Left cardiac atrium (tissue), 4 donors: ENCODE data around the gene LRMDA. TPM values are rescaled to one million over a fixed set of nuclear protein-coding genes. Genes with fewer than 3 reads are reported as not detected.

Source experiments
- ATAC-seq, 2 donors: fragments of 200-7000 bp; cut with Tn5 transposase; one replicate each; pipeline ENCODE4 v1.9.1; 2020; ENCODE audit warnings: mild to moderate bottlenecking in 2 of 2, moderate library complexity in 2 of 2
- DNase-seq: peaks from one replicate; pipeline ENCODE4 v3.0.0-alpha.2; 2020
- intact Hi-C, 2 donors: fragments of 100-400 bp; cut with DNase I; formaldehyde crosslinking; loops; one replicate each; pipeline versions ENCODE4 v1.14.1 to v1.15.1; 2022 to 2023
- total RNA-seq, 2 donors: library from RNA; stranded (reverse); fragmentation: NEBNext Ultra II Directional; extraction: Animal tissue kit (Norgen Biotek cat#: 25700); gene quantifications; one replicate each; pipeline ENCODE4 v1.2.1, GENCODE V29; 2021
- donor health status: DM: no; HTN: yes; CAD: no.
- donor health status: DM: no; HTN: yes; CAD: no; lungs with severe emphysema.
- donor health status: DM: yes; HTN: yes; CAD: no.
- donor health status: Dilated cardiomyopathy.

LRMDA gene
- total RNA-seq, 2 donors from 2014 or later = 40.6 to 57.8 TPM

DNA sequence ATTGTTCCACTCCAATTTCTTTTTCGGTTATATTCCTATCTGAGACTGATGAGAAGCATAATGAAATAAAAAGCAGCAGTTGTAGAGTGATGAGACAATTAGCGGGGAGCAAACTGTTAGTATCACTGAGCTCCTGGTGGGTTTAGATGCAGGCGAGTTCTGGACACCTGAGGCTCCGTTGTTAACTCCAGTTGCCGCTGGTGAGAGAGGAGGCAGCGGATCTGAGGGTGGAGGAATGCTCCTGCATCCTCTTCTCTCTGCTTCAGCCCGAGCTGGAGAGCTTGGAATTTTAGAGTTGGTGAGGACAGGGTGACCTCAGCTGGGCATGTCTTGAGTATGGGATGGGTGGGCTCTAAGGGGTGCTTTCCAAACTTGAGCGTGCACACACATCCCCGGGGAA lies 31.4 kb downstream of the LRMDA start:
- no peak for ATAC-seq
- intact Hi-C loops = no loop called here
- DNase-seq = no peak

DNA sequence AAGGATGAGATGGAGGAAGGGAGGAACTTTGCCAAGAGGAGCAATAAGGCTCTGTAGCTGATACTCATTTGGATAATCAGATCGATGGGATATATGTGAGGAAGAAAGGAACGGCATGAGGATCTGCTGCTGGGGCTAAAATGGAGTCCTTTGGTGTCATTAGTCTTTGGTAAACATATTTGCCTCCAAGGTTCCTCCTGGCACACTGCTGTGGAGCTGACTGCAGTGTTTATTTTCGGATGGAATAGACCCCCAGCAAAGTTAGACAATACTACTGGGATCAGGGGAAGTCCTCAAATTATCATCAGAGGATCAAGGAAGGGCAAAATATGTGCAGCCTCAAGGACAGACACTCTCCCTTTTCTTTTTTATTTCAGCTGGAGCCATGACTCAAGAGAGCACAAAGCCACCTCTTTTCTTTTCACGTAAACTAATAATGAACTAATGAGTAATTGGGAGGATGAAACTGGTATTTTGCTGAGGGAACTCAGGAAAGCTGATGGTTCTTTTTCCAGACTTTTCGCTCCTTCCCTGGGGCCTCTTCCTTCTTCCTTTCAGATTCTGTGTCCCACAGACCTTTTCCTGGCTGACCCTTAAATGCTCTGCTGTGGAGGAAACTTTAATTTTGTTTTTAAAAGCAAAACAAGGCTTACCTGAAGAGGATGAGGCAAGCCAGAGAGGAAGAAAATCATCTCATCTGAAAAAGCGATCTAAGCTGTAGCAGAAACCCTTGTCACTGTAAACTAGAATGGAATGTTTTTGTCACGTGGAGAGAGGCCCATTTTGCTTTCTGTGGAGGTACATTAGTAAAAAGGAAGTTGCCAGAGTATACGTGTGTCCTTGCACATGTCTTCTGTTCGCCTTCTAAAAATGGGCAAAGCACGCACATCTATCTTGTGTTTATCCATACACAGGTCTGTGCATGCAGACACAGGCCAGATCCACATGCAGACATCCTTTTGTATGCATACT lies 33.3 kb downstream of the LRMDA start:
- DNase-seq = no peak
- intact Hi-C loops = no loop called here
- ATAC-seq = no peak

- ATAC-seq (no peak), DNase-seq (no peak)
- intact Hi-C loops = no loop called here
Measured at GRCh38 chr10:75465450-75465827, 34.0 kb downstream of the LRMDA start.

DNA sequence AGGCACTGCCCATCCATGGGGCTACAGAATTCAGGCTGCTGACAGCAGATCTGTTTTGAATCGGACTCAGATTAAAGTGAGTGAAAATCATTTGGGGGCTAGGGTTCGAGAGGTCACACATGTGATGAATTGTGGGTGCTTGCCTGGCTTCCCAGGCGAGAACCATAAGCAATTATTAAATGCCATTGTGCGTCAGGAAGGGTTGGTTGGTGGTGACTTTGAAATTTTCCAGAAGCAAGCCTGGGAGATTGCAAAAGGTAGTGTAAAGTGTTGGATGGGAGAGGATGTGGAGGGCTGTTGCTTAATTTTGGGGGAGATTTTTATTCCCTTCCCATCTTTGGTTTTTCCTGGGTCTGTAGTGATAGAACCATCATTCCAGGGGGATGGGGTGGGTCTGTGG lies 34.6 kb downstream of the LRMDA start:
- DNase-seq (no peak), ATAC-seq (no peak)
- intact Hi-C loops = no loop called here

GRCh38 chr10:75466886-75467285 lies 35.5 kb downstream of the LRMDA start:
- no peak for DNase-seq
- ATAC-seq = no peak
- intact Hi-C loops = no loop called here

DNA sequence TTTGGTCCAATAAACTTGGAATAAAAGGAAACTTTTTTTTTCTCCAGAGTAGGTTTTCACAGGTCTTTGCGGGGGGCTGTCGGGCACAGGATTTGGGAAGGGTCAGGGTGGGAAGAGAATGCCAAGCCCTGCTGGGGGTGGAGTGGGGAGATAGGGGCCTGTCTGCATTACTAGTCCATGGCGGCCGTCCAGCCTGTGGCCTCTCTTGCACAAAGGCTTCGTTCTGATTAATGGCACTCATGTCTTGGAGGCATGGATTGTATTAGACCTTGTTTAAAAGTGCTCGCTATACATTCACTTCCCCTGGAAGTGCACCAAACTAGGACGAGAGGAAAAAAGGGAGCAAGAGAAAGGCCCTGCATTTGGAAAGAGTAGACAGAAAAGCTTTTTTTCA lies 37.2 kb downstream of the LRMDA start:
- ATAC-seq (peak; percentile 15 to 21), DNase-seq (peak; percentile 56)
- intact Hi-C loops = no loop called here

- intact Hi-C loops = no loop called here
Measured at GRCh38 chr10:75469006-75469616, 37.7 kb downstream of the LRMDA start.

GRCh38 chr10:75470901-75471300 lies 39.5 kb downstream of the LRMDA start:
- ATAC-seq (no peak), DNase-seq (no peak)
- intact Hi-C loops = no loop called here

More at GRCh38 chr10:75469006-75469616, 37.7 kb downstream of the LRMDA start:
- ATAC-seq (peak; percentile 91 to 92), DNase-seq (peak; percentile 47)

DNA sequence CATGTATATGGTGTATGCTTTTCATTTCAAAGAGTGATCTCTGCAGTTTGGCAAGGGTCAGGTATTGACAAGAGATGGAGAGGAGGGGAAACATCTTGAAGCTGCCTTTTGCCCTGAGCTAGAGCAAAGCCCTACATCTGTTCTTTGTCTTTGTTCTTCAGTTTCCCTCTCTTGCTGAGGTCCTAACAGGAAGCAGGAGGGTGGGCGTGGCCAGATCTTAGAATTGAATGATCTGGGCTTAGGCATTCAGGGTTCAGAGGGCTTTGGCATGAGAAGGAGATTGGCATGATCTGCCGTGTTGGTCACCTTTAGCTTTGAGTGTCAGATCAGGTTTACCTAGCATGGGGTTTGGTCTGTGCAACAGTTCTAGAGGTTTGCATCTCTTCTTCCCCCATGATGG lies 41.3 kb downstream of the LRMDA start:
- no peak for DNase-seq
- intact Hi-C loops = no loop called here
- no peak for ATAC-seq

GRCh38 chr10:75474106-75474505 lies 42.7 kb downstream of the LRMDA start:
- DNase-seq (no peak), ATAC-seq (no peak)
- intact Hi-C loops = no loop called here

DNA sequence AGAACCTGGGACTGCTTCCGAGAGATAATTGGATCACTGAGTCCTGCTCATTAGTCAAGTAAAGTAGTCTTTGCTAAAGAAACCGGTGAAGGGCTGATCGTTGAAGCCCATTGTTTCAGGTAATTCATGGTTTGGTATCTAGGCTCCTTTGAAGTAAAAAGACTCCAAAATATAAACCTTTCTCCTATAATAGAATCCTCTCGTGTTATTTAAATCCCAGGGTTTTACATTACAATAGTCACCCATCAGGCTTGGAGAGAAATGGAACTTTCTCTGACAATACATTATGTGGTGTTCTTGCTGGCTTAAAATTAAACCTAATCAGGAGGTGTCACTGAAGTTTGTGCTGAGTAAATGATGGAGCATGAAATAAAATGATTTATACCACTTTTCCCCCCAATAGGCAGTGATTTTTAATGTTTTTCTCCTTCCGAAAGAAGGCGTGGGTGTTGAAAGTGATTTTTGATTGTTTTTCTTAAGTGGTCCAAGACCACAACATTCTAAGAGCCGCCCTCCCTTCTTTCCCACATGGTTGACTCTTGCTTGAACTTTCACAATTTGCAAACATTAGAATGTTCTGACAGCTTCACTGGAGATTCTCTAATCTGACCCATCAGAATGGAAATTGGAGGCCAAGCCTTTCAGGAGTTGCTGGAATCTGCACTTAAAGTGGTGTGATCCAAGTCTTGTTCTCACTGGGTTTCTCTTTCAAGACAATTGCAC lies 44.2 kb downstream of the LRMDA start:
- ATAC-seq (peak; percentile 45 to 55), DNase-seq (no peak)
- intact Hi-C loops = no loop called here

- ATAC-seq = no peak
- intact Hi-C loops = no loop called here
Measured at GRCh38 chr10:75476569-75476968, 45.1 kb downstream of the LRMDA start.

GRCh38 chr10:75476985-75477384 lies 45.6 kb downstream of the LRMDA start:
- no peak for DNase-seq
- intact Hi-C loops = no loop called here
- ATAC-seq = no peak

More at GRCh38 chr10:75476569-75476968, 45.1 kb downstream of the LRMDA start:
- DNase-seq = no peak

DNA sequence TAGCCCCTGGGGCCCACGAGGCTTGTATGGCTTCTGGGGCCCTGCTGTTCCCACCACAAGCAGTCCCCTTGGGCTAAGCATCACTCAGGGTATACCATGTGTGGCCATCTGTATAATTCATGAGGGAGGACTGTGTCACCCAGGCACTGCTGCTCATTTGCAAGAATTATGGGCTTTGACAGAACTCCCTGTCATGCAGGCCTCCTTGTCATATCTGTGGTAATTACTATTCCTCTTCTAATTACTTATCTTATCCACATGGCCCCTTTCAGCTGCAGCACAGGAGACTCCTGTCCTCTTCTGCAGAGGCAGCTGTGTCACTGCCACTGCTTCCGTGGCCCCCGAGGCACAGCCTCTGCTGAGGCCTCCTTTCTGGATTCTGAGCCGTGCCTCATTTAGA lies 46.3 kb downstream of the LRMDA start:
- DNase-seq (no peak), ATAC-seq (no peak)
- intact Hi-C loops = no loop called here

GRCh38 chr10:75480374-75480773 lies 49.0 kb downstream of the LRMDA start:
- intact Hi-C loops = no loop called here
- ATAC-seq (no peak), DNase-seq (no peak)

DNA sequence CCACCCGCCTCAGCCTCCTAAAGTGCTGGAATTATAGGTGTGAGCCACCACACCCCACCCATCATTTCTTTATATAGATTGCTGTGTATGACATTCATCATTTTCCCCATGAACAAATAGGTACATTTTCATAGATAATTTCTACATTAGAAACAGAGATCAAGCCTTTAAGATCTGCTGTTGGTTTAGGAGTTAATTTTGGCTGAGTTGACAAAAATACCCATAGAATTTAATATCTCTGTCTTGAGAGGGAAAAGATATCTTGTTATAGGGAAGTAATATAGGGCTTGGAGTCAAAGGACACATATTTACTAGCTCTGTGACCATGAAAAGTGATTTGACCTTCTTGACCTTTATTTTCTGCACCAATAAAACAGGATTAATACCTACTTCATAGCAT lies 51.8 kb downstream of the LRMDA start:
- intact Hi-C loops = no loop called here
- ATAC-seq (no peak), DNase-seq (no peak)

DNA sequence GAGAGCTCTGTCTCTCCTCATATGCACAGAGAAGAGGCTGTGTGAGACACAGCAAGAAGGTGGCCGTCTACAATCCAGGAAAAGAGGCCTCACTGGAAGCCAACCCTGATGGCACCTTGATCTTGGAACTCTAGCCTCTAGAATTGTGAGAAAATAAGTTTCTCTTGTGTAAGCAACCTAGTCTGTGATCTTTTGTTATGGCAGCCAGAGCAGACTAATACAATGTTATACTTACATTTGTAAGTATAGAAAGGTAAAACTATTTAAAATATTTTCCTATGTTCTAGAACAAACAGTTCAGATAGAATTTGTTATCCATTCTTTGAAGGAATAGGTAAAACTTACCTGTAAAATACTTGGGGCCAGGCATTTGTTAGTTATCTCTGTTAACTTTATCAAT lies 53.3 kb downstream of the LRMDA start:
- intact Hi-C loops = no loop called here
- ATAC-seq (no peak), DNase-seq (no peak)

GRCh38 chr10:75486591-75486990 lies 55.2 kb downstream of the LRMDA start:
- intact Hi-C loops = no loop called here
- no peak for ATAC-seq
- no peak for DNase-seq

DNA sequence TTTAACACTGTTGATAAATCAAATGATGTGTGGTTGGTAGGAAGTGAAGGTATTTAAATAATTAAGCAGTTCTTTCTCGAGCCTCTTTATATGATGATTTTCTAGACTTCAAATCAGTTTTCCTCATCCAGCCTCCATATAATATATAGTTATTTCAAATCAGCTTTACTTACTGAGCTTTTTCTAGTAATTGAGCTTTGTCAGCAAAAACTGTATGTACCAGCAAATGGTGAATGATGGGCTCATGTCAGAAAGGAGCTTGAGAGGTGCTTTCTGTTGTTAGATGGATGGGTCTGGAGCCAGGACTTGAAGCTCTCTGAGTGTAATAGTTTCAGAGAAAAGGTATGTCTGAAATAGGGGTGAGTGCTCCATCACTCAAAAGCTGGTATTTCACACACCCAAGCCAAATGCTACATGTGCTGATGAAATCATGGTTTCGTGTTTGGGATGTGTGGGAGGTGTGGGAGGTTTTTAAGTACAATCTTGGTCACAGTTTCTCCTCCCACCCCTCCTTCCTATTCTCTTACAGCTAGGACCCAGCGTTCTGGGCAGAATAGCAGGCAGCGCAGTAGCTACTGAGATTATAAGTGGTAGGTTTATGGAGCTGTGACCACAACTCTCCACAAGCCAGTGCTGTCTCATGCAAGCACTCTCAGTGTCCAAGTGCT lies 55.8 kb downstream of the LRMDA start:
- DNase-seq = no peak
- ATAC-seq = peak in 1 of 2 donors; percentile 82
- intact Hi-C loops = no loop called here

GRCh38 chr10:75487755-75488125 lies 56.3 kb downstream of the LRMDA start:
- DNase-seq = no peak
- ATAC-seq = no peak

More at GRCh38 chr10:75487755-75488125, 56.3 kb downstream of the LRMDA start:
- intact Hi-C loops = no loop called here
